ENCODE results near the gene TTN.

Gene TTN

GRCh38 chr2:178830451-178830850, 23.2 kb upstream of the TTN start:
- no peak for TF ChIP-seq CTCF (IDR thresholded peaks at IDR 0.05; ENCODE audit: insufficient read depth, low read length, poor library complexity, severe bottlenecking)
- H3K4me3 ChIP-seq (replicated peaks; ENCODE audit: low read depth, low read length): no peak overlapping the region
- H3K27me3 ChIP-seq (replicated peaks; ENCODE audit: control insufficient read depth, insufficient read depth, low read length): no peaks in the 10 kb centered on the region
- H3K36me3 ChIP-seq (ENCODE audit: control insufficient read depth, insufficient read depth, low read length): no peaks in the 10 kb centered on the region
- no peak for DNase-seq (ENCODE audit: extremely low read depth, insufficient read length)

- DNase-seq (ENCODE audit: extremely low read depth, insufficient read length): no peak
- TF ChIP-seq CTCF (IDR thresholded peaks at IDR 0.05; ENCODE audit: insufficient read depth, low read length, poor library complexity, severe bottlenecking): no peak
- Histone ChIP-seq H3K36me3 (ENCODE audit: control insufficient read depth, insufficient read depth, low read length) (no peaks in the 10 kb centered on the region), H3K4me3 (replicated peaks; ENCODE audit: low read depth, low read length) (no peak overlapping the region), H3K27me3 (replicated peaks; ENCODE audit: control insufficient read depth, insufficient read depth, low read length) (no peaks in the 10 kb centered on the region)
Observed at GRCh38 chr2:178829981-178830380, 22.8 kb upstream of the TTN start.

- H3K27me3 ChIP-seq (replicated peaks; ENCODE audit: control insufficient read depth, insufficient read depth, low read length): no peaks in the 10 kb centered on the region
- DNase-seq (ENCODE audit: extremely low read depth, insufficient read length): no peak
- no peaks in the 10 kb centered on the region for H3K36me3 ChIP-seq (ENCODE audit: control insufficient read depth, insufficient read depth, low read length)
- no peak for TF ChIP-seq CTCF (IDR thresholded peaks at IDR 0.05; ENCODE audit: insufficient read depth, low read length, poor library complexity, severe bottlenecking)
- no peak overlapping the region for H3K4me3 ChIP-seq (replicated peaks; ENCODE audit: low read depth, low read length)
Observed at GRCh38 chr2:178829299-178829960, 22.2 kb upstream of the TTN start.

- TF ChIP-seq CTCF (IDR thresholded peaks at IDR 0.05; ENCODE audit: insufficient read depth, low read length, poor library complexity, severe bottlenecking): no peak
- DNase-seq (ENCODE audit: extremely low read depth, insufficient read length): no peak
- H3K4me3 ChIP-seq (replicated peaks; ENCODE audit: low read depth, low read length): no peak overlapping the region
- no peaks in the 10 kb centered on the region for H3K36me3 ChIP-seq (ENCODE audit: control insufficient read depth, insufficient read depth, low read length)
- H3K27me3 ChIP-seq (replicated peaks; ENCODE audit: control insufficient read depth, insufficient read depth, low read length): no peaks in the 10 kb centered on the region
Observed at GRCh38 chr2:178828486-178828881, 21.3 kb upstream of the TTN start.

- no peak for DNase-seq (ENCODE audit: extremely low read depth, insufficient read length)
Observed at GRCh38 chr2:178827739-178828485, 20.7 kb upstream of the TTN start.

More at GRCh38 chr2:178827739-178828485, 20.7 kb upstream of the TTN start:
- H3K27me3 ChIP-seq (replicated peaks; ENCODE audit: control insufficient read depth, insufficient read depth, low read length): no peaks in the 10 kb centered on the region
- no peaks in the 10 kb centered on the region for H3K36me3 ChIP-seq (ENCODE audit: control insufficient read depth, insufficient read depth, low read length)
- TF ChIP-seq CTCF (IDR thresholded peaks at IDR 0.05; ENCODE audit: insufficient read depth, low read length, poor library complexity, severe bottlenecking): no peak
- no peak overlapping the region for H3K4me3 ChIP-seq (replicated peaks; ENCODE audit: low read depth, low read length)
